H9 (cell line): Measurements from ENCODE around the gene CREG1. TPM values are rescaled to one million over a fixed set of nuclear protein-coding genes. Genes with fewer than 3 reads are reported as not detected.

ENCODE experiments used
- DNase-seq: peaks from one replicate; pipeline ENCODE4 v3.0.0-alpha.2; 2017
- H2AFZ ChIP-seq: one replicate; pipeline ENCODE4 v1.6.1; 2013; ENCODE audit warnings: mild to moderate bottlenecking, low read length, control low read depth, moderate library complexity
- H2AK5ac ChIP-seq: 2 replicates; pipeline ENCODE4 v1.6.1; 2013; ENCODE audit warnings: low read length, control low read depth, mixed read lengths; ENCODE audit not compliant: insufficient read length
- H2BK120ac ChIP-seq: one replicate; pipeline ENCODE4 v1.6.1; 2013; ENCODE audit warnings: low read depth, mild to moderate bottlenecking, low read length, control low read depth, inconsistent platforms; ENCODE audit not compliant: poor library complexity, severe bottlenecking
- H2BK12ac ChIP-seq: 2 replicates; pipeline ENCODE4 v1.6.1; 2013; ENCODE audit warnings: low read length, control low read depth, mixed read lengths, low read depth; ENCODE audit not compliant: insufficient read length
- H2BK15ac ChIP-seq: 2 replicates; pipeline ENCODE4 v1.6.1; 2013; ENCODE audit warnings: low read depth, low read length, control low read depth
- H2BK20ac ChIP-seq: one replicate; pipeline ENCODE4 v1.6.1; 2013; ENCODE audit warnings: low read depth, mild to moderate bottlenecking, low read length, control low read depth, inconsistent platforms; ENCODE audit not compliant: poor library complexity, severe bottlenecking
- H2BK5ac ChIP-seq: 2 replicates; pipeline ENCODE4 v1.6.1; 2013; ENCODE audit warnings: low read length, control low read depth, mixed read lengths; ENCODE audit not compliant: insufficient read length
- H3K14ac ChIP-seq: 2 replicates; pipeline ENCODE4 v1.6.1; 2013; ENCODE audit warnings: low read length, control low read depth; ENCODE audit not compliant: insufficient read depth
- H3K18ac ChIP-seq: 2 replicates; pipeline ENCODE4 v1.6.1; 2013; ENCODE audit warnings: low read depth, mild to moderate bottlenecking, mixed read lengths, low read length, control low read depth; ENCODE audit not compliant: insufficient read length
- H3K23ac ChIP-seq: 2 replicates; pipeline ENCODE4 v1.6.1; 2013; ENCODE audit warnings: low read length, control low read depth, mixed read lengths, low read depth; ENCODE audit not compliant: insufficient read length
- H3K23me2 ChIP-seq: 2 replicates; pipeline ENCODE4 v1.6.1; 2013; ENCODE audit warnings: low read depth, mild to moderate bottlenecking, mixed read lengths, low read length, control low read depth; ENCODE audit not compliant: insufficient read length, poor library complexity, severe bottlenecking
- H3K27ac ChIP-seq: 2 replicates; pipeline ENCODE4 v1.5.1; 2013; ENCODE audit warnings: low read length, control low read depth, mixed read lengths, low read depth; ENCODE audit not compliant: insufficient read length
- H3K27me3 ChIP-seq: 2 replicates; pipeline ENCODE4 v1.6.1; 2013; ENCODE audit warnings: low read length, control low read depth, inconsistent platforms; ENCODE audit not compliant: insufficient read depth
- H3K4ac ChIP-seq: 2 replicates; pipeline ENCODE4 v1.6.1; 2013; ENCODE audit warnings: low read depth, mild to moderate bottlenecking, control low read depth, inconsistent platforms, low read length, moderate library complexity
- H3K4me1 ChIP-seq: 2 replicates; pipeline ENCODE4 v1.6.1; 2013; ENCODE audit warnings: low read length, control low read depth, inconsistent platforms; ENCODE audit not compliant: insufficient read depth
- H3K4me2 ChIP-seq: 2 replicates; pipeline ENCODE4 v1.6.1; 2013; ENCODE audit warnings: low read length, control low read depth, mixed read lengths; ENCODE audit not compliant: insufficient read length, insufficient read depth
- H3K56ac ChIP-seq: 2 replicates; pipeline ENCODE4 v1.6.1; 2013; ENCODE audit warnings: low read depth, mild to moderate bottlenecking, mixed read lengths, low read length, control low read depth; ENCODE audit not compliant: insufficient read length
- H3K79me1 ChIP-seq: 2 replicates; pipeline ENCODE4 v1.6.1; 2013; ENCODE audit warnings: low read depth, mild to moderate bottlenecking, moderate library complexity, low read length, control low read depth, inconsistent platforms; ENCODE audit not compliant: insufficient read depth, poor library complexity, severe bottlenecking
- H3K79me2 ChIP-seq: 2 replicates; pipeline ENCODE4 v1.6.1; 2013; ENCODE audit warnings: low read length, control low read depth, inconsistent platforms; ENCODE audit not compliant: insufficient read depth
- H3K9ac ChIP-seq: 2 replicates; pipeline ENCODE4 v1.6.1; 2013; ENCODE audit warnings: low read length, control low read depth, mixed read lengths; ENCODE audit not compliant: insufficient read length; ENCODE audit errors: extremely low read depth
- H3K9me3 ChIP-seq: one replicate; pipeline ENCODE4 v1.6.1; 2013; ENCODE audit warnings: low read depth, low read length, inconsistent platforms; ENCODE audit not compliant: control insufficient read depth
- H3T11ph ChIP-seq: one replicate; pipeline ENCODE4 v1.6.1; 2013; ENCODE audit warnings: mild to moderate bottlenecking, low read length, control low read depth, inconsistent platforms
- H4K20me1 ChIP-seq: one replicate; pipeline ENCODE4 v1.6.1; 2013; ENCODE audit not compliant: control insufficient read depth, insufficient read length, insufficient read depth
- H4K5ac ChIP-seq: 2 replicates; pipeline ENCODE4 v1.6.1; 2013; ENCODE audit warnings: low read depth, mild to moderate bottlenecking, mixed read lengths, low read length, control low read depth; ENCODE audit not compliant: insufficient read length
- H4K8ac ChIP-seq: replicated peaks from 2 replicates; pipeline ENCODE4 v1.6.1; 2013; ENCODE audit warnings: low read length, control low read depth, mixed read lengths, low read depth; ENCODE audit not compliant: insufficient read length
- H4K91ac ChIP-seq: 2 replicates; pipeline ENCODE4 v1.6.1; 2013; ENCODE audit warnings: low read depth, mild to moderate bottlenecking, moderate library complexity, mixed read lengths, low read length, control low read depth; ENCODE audit not compliant: insufficient read length
- H3K27ac Mint-ChIP-seq, 3 experiments: 2 replicates in 2 of 3; 3 replicates in 1 of 3; pipeline ENCODE4 v1.8.0; 2020 to 2021; ENCODE audit warnings: mixed read lengths in 3 of 3, mild to moderate bottlenecking in 1 of 3, moderate library complexity in 1 of 3
- H3K27me3 Mint-ChIP-seq: 2 replicates; pipeline ENCODE4 v1.8.0; 2021; ENCODE audit warnings: low read depth, mild to moderate bottlenecking, moderate library complexity, mixed read lengths
- H3K36me3 Mint-ChIP-seq, 3 experiments: 2 replicates in 2 of 3; 3 replicates in 1 of 3; pipeline ENCODE4 v1.8.0; 2020 to 2021; ENCODE audit warnings: low read depth in 3 of 3, mixed read lengths in 3 of 3; ENCODE audit not compliant: insufficient read depth in 1 of 3
- H3K4me1 Mint-ChIP-seq, 2 experiments: 2 replicates each; pipeline ENCODE4 v1.8.0; 2020; ENCODE audit warnings: mixed read lengths in 2 of 2
- H3K4me3 Mint-ChIP-seq, 2 experiments: 2 replicates in 1 of 2; 3 replicates in 1 of 2; pipeline ENCODE4 v1.8.0; 2020 to 2021; ENCODE audit warnings: mild to moderate bottlenecking in 2 of 2, mixed read lengths in 2 of 2, moderate library complexity in 1 of 2
- H3K9me3 Mint-ChIP-seq, 2 experiments: 2 replicates in 1 of 2; 3 replicates in 1 of 2; pipeline ENCODE4 v1.8.0; 2020; ENCODE audit warnings: mild to moderate bottlenecking in 2 of 2, mixed read lengths in 2 of 2, moderate library complexity in 1 of 2
- WGBS: extraction: QIAGEN DNeasy Blood & Tissue Kit; methylation state at CpG from one replicate; pipeline ENCODE4 v1.1.7; 2013; ENCODE audit warnings: missing lambda C conversion rate, low lambda C conversion rate, mixed read lengths; ENCODE audit not compliant: insufficient read length; ENCODE audit errors: extremely low coverage; 5-methylcytosine and 5-hydroxymethylcytosine counted together
- total RNA-seq: library from RNA; stranded (reverse); gene quantifications from 2 replicates; pipeline ENCODE4 v1.2.1, GENCODE V29; 2021
- TF ChIP-seq, protein P1 (sequence below): fragments of 200-600 bp; sonication (generic); conservative IDR thresholded peaks from 3 replicates; pipeline ENCODE4 v1.8.0; 2021; ENCODE audit warnings: antibody characterized with exemption, mild to moderate bottlenecking

Gene CREG1
- total RNA-seq, 1 experiment from 2014 or later = 19.8 TPM

DNA sequence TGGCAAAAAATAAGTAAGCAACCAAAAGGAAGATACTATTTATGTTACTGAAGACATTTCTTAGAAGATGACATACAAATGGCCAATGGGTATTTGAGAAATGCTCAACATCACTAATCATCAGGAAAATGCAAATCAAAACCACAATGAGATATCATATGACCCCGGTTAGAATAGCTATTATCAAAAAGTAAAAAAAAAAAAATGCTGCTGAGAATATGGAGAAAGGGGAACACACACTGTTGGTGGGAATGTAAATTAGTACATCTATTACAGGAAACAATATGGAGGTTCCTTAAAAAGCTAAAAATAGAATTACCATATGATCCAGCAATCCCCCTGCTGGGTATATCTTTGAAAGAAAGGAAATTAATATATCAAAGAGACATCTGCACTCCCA lies 34.3 kb upstream of the CREG1 start:
- Histone ChIP-seq H3K9ac (no peak overlapping the region), H3K4me2 (no peak overlapping the region), H3K27ac (no peak overlapping the region), H2BK20ac (no peak overlapping the region), H3K4ac (no peak overlapping the region), H3K4me1 (no peaks in the 10 kb centered on the region), H3T11ph (no peak overlapping the region), H2BK5ac (no peak overlapping the region), H4K8ac (no peak overlapping the region), H2AK5ac (no peak overlapping the region), H3K18ac (no peak overlapping the region), H3K27me3 (no peaks in the 10 kb centered on the region), H3K23me2 (no peaks in the 10 kb centered on the region), H4K5ac (no peak overlapping the region), H2BK15ac (no peak overlapping the region), H3K23ac (no peak overlapping the region), H4K20me1 (no peaks in the 10 kb centered on the region), H3K14ac (no peak overlapping the region), H4K91ac (no peak overlapping the region), H3K79me2 (no peaks in the 10 kb centered on the region), H2BK12ac (no peak overlapping the region), H3K9me3 (no peaks in the 10 kb centered on the region), H2BK120ac (no peak overlapping the region), H3K56ac (no peak overlapping the region), H2AFZ (no peak overlapping the region), H3K79me1 (no peaks in the 10 kb centered on the region)
- TF ChIP-seq, protein P1, sequence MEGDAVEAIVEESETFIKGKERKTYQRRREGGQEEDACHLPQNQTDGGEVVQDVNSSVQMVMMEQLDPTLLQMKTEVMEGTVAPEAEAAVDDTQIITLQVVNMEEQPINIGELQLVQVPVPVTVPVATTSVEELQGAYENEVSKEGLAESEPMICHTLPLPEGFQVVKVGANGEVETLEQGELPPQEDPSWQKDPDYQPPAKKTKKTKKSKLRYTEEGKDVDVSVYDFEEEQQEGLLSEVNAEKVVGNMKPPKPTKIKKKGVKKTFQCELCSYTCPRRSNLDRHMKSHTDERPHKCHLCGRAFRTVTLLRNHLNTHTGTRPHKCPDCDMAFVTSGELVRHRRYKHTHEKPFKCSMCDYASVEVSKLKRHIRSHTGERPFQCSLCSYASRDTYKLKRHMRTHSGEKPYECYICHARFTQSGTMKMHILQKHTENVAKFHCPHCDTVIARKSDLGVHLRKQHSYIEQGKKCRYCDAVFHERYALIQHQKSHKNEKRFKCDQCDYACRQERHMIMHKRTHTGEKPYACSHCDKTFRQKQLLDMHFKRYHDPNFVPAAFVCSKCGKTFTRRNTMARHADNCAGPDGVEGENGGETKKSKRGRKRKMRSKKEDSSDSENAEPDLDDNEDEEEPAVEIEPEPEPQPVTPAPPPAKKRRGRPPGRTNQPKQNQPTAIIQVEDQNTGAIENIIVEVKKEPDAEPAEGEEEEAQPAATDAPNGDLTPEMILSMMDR = no peak
- WGBS = no CpG with 5 or more reads among the region's 1 CpG
- H3K27ac Mint-ChIP-seq = no peak overlapping the region
- H3K4me1 Mint-ChIP-seq = no peaks in the 10 kb centered on the region
- no peak overlapping the region for H3K4me3 Mint-ChIP-seq
- DNase-seq = no peak
- H3K27me3 Mint-ChIP-seq = peaks cover 3% of the 10 kb centered on the region; the same call in 1 of the 2 replicates
- peaks cover 0 to 2% (median 0%) of the 10 kb centered on the region in 3 experiments; a peak in 2 of 7 replicates for H3K36me3 Mint-ChIP-seq
- peaks cover 3 to 12% of the 10 kb centered on the region in 2 experiments; a peak in 4 of 5 replicates for H3K9me3 Mint-ChIP-seq
